ENCODE results near the gene CACNG4. TPM values are rescaled to one million over a fixed set of nuclear protein-coding genes. Genes with fewer than 3 reads are reported as not detected.

CACNG4 gene
- total and polyA plus RNA-seq, 2 experiments from 2014 or later, result 1.6 to 4.1 TPM

DNA sequence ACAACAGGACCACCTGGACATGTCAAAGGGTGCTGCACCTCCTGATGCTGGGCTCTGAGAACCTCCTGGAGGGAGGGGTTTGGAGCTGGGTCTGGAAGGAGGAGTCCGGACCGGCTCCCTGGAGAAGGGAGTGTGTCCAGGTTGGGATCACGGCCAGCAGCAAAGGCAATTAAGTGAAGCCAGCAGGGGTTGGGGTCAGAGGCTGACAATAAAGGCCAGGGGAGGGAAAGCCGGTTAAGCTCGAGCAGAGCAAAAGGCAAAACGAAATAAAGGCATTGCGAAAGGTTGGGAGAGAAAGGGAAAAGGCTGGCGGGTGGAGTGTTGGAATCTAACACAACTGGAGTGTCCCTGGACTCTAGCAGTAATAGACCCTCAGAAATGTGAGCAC, 992 bp upstream of the CACNG4 start:
- Mint-ChIP-seq H3K36me3 (ENCODE audit: low read depth) (no peaks in the 10 kb centered on the region), H3K4me1 (peaks cover 31% of the 10 kb centered on the region), H3K9me3 (no peaks in the 10 kb centered on the region), H3K27me3 (ENCODE audit: insufficient read depth, low read depth, poor library complexity) (peaks cover 62% of the 10 kb centered on the region), H3K27ac (no peak overlapping the region), H3K4me3 (peak overlapping the region; percentile 80)
- no peaks in the 10 kb centered on the region for H3K9me2 ChIP-seq (ENCODE audit: insufficient read depth)
- H3K27ac ChIP-seq (ENCODE audit: low read depth), result no peak overlapping the region
- H4K20me1 ChIP-seq (replicated peaks; ENCODE audit: insufficient read depth), result no peaks in the 10 kb centered on the region; the same call in 1 of the 2 replicates
- H3K4me3 ChIP-seq, result peak overlapping the region; percentile 72
- H3K4me1 ChIP-seq (ENCODE audit: insufficient read depth), result peaks cover 17% of the 10 kb centered on the region; the same call in 1 of the 2 replicates
- 0 out of 2 replicates have a peak, but pooled peaks cover 4% of the 10 kb centered on the region for H3F3A ChIP-seq (replicated peaks; ENCODE audit: low read depth)
- H3K79me2 ChIP-seq (replicated peaks; ENCODE audit: insufficient read depth), result no peaks in the 10 kb centered on the region
- TF ChIP-seq ZNF331 (CRISPR knock-in tag; IDR thresholded peaks at IDR 0.05; ENCODE audit: low read depth) (no peak), EZH2phosphoT487 (IDR thresholded peaks at IDR 0.05; ENCODE audit: unreplicated experiment) (no peak), EZH2 (IDR thresholded peaks at IDR 0.05; ENCODE audit: low read depth, unreplicated experiment) (no peak), NANOG (IDR thresholded peaks at IDR 0.05; ENCODE audit: borderline replicate concordance) (no peak), ZNF114 (CRISPR knock-in tag; IDR thresholded peaks at IDR 0.05) (no peak), POLR2AphosphoS5 (IDR thresholded peaks at IDR 0.05; ENCODE audit: low read depth) (no peak), CREB1 (CRISPR knock-in tag; IDR thresholded peaks at IDR 0.05; ENCODE audit: low read depth) (no peak), STAT1 (IDR thresholded peaks at IDR 0.05; ENCODE audit: unreplicated experiment) (no peak)
- TF ChIP-seq, protein P1, sequence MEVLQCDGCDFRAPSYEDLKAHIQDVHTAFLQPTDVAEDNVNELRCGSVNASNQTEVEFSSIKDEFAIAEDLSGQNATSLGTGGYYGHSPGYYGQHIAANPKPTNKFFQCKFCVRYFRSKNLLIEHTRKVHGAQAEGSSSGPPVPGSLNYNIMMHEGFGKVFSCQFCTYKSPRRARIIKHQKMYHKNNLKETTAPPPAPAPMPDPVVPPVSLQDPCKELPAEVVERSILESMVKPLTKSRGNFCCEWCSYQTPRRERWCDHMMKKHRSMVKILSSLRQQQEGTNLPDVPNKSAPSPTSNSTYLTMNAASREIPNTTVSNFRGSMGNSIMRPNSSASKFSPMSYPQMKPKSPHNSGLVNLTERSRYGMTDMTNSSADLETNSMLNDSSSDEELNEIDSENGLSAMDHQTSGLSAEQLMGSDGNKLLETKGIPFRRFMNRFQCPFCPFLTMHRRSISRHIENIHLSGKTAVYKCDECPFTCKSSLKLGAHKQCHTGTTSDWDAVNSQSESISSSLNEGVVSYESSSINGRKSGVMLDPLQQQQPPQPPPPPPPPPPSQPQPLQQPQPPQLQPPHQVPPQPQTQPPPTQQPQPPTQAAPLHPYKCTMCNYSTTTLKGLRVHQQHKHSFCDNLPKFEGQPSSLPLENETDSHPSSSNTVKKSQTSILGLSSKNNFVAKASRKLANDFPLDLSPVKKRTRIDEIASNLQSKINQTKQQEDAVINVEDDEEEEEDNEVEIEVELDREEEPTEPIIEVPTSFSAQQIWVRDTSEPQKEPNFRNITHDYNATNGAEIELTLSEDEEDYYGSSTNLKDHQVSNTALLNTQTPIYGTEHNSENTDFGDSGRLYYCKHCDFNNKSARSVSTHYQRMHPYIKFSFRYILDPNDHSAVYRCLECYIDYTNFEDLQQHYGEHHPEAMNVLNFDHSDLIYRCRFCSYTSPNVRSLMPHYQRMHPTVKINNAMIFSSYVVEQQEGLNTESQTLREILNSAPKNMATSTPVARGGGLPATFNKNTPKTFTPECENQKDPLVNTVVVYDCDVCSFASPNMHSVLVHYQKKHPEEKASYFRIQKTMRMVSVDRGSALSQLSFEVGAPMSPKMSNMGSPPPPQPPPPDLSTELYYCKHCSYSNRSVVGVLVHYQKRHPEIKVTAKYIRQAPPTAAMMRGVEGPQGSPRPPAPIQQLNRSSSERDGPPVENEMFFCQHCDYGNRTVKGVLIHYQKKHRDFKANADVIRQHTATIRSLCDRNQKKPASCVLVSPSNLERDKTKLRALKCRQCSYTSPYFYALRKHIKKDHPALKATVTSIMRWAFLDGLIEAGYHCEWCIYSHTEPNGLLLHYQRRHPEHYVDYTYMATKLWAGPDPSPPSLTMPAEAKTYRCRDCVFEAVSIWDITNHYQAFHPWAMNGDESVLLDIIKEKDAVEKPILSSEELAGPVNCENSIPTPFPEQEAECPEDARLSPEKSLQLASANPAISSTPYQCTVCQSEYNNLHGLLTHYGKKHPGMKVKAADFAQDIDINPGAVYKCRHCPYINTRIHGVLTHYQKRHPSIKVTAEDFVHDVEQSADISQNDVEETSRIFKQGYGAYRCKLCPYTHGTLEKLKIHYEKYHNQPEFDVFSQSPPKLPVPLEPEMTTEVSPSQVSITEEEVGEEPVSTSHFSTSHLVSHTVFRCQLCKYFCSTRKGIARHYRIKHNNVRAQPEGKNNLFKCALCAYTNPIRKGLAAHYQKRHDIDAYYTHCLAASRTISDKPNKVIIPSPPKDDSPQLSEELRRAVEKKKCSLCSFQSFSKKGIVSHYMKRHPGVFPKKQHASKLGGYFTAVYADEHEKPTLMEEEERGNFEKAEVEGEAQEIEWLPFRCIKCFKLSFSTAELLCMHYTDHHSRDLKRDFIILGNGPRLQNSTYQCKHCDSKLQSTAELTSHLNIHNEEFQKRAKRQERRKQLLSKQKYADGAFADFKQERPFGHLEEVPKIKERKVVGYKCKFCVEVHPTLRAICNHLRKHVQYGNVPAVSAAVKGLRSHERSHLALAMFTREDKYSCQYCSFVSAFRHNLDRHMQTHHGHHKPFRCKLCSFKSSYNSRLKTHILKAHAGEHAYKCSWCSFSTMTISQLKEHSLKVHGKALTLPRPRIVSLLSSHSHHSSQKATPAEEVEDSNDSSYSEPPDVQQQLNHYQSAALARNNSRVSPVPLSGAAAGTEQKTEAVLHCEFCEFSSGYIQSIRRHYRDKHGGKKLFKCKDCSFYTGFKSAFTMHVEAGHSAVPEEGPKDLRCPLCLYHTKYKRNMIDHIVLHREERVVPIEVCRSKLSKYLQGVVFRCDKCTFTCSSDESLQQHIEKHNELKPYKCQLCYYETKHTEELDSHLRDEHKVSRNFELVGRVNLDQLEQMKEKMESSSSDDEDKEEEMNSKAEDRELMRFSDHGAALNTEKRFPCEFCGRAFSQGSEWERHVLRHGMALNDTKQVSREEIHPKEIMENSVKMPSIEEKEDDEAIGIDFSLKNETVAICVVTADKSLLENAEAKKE (CRISPR knock-in tag; IDR thresholded peaks at IDR 0.05), result no peak
- TF ChIP-seq, protein P2, sequence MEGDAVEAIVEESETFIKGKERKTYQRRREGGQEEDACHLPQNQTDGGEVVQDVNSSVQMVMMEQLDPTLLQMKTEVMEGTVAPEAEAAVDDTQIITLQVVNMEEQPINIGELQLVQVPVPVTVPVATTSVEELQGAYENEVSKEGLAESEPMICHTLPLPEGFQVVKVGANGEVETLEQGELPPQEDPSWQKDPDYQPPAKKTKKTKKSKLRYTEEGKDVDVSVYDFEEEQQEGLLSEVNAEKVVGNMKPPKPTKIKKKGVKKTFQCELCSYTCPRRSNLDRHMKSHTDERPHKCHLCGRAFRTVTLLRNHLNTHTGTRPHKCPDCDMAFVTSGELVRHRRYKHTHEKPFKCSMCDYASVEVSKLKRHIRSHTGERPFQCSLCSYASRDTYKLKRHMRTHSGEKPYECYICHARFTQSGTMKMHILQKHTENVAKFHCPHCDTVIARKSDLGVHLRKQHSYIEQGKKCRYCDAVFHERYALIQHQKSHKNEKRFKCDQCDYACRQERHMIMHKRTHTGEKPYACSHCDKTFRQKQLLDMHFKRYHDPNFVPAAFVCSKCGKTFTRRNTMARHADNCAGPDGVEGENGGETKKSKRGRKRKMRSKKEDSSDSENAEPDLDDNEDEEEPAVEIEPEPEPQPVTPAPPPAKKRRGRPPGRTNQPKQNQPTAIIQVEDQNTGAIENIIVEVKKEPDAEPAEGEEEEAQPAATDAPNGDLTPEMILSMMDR (conservative IDR thresholded peaks at IDR 0.05; ENCODE audit: low read depth in 2 of 2), result no peak
- TF ChIP-seq, protein P3, sequence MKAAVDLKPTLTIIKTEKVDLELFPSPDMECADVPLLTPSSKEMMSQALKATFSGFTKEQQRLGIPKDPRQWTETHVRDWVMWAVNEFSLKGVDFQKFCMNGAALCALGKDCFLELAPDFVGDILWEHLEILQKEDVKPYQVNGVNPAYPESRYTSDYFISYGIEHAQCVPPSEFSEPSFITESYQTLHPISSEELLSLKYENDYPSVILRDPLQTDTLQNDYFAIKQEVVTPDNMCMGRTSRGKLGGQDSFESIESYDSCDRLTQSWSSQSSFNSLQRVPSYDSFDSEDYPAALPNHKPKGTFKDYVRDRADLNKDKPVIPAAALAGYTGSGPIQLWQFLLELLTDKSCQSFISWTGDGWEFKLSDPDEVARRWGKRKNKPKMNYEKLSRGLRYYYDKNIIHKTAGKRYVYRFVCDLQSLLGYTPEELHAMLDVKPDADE (IDR thresholded peaks at IDR 0.05), result no peak
- peak overlapping the region; percentile 85 for H3K4me2 ChIP-seq
- peaks cover 45% of the 10 kb centered on the region for H3K27me3 ChIP-seq (ENCODE audit: insufficient read depth)
- peak overlapping the region; percentile 96 for H2AFZ ChIP-seq
- no peaks in the 10 kb centered on the region for H3K36me3 ChIP-seq (ENCODE audit: insufficient read depth)
- DNase-seq (ENCODE audit: low spot score), result no peak
- peak; percentile 6 for ATAC-seq

Measured in GM23338 (cell line).